Measurements from ENCODE around the gene CACNA2D1.

GRCh38 chr7:82410461-82410860, 33.1 kb downstream of the CACNA2D1 start:
- TF ChIP-seq CTCF (IDR thresholded peaks at IDR 0.05): no peak
- no peak for TF ChIP-seq POLR2A (IDR thresholded peaks at IDR 0.05)
